Nephron progenitor cell (in vitro differentiated cells): ENCODE measurements around the gene DNAAF6.
"Not testable (repeated sequence)": the region's sequence is repeated elsewhere in the genome, so short reads cannot be mapped to it uniquely, and the experiment has no call there.

Source experiments
- DNase-seq: peaks from one replicate; pipeline ENCODE4 v3.0.0; 2021
- H3K27ac Mint-ChIP-seq: 2 replicates; pipeline ENCODE4 v1.8.0; 2021; ENCODE audit warnings: mild to moderate bottlenecking, moderate library complexity, mixed read lengths
- H3K27me3 Mint-ChIP-seq: 2 replicates; pipeline ENCODE4 v1.8.0; 2021; ENCODE audit warnings: mild to moderate bottlenecking, low read depth, mixed read lengths; ENCODE audit not compliant: poor library complexity
- H3K36me3 Mint-ChIP-seq: 2 replicates; pipeline ENCODE4 v1.8.0; 2021; ENCODE audit warnings: low read depth, mixed read lengths
- H3K4me1 Mint-ChIP-seq: 2 replicates; pipeline ENCODE4 v1.8.0; 2021; ENCODE audit warnings: mixed read lengths
- H3K4me3 Mint-ChIP-seq: 2 replicates; pipeline ENCODE4 v1.8.0; 2021; ENCODE audit warnings: mild to moderate bottlenecking, moderate library complexity, mixed read lengths
- H3K9me3 Mint-ChIP-seq: 2 replicates; pipeline ENCODE4 v1.8.0; 2021; ENCODE audit warnings: mild to moderate bottlenecking, moderate library complexity, mixed read lengths
- TF ChIP-seq, protein P1 (sequence below): fragments of 200-600 bp; sonication (generic); IDR thresholded peaks from 2 replicates; pipeline ENCODE4 v1.5.0; 2021; ENCODE audit warnings: antibody characterized with exemption

The DNAAF6 gene

DNA sequence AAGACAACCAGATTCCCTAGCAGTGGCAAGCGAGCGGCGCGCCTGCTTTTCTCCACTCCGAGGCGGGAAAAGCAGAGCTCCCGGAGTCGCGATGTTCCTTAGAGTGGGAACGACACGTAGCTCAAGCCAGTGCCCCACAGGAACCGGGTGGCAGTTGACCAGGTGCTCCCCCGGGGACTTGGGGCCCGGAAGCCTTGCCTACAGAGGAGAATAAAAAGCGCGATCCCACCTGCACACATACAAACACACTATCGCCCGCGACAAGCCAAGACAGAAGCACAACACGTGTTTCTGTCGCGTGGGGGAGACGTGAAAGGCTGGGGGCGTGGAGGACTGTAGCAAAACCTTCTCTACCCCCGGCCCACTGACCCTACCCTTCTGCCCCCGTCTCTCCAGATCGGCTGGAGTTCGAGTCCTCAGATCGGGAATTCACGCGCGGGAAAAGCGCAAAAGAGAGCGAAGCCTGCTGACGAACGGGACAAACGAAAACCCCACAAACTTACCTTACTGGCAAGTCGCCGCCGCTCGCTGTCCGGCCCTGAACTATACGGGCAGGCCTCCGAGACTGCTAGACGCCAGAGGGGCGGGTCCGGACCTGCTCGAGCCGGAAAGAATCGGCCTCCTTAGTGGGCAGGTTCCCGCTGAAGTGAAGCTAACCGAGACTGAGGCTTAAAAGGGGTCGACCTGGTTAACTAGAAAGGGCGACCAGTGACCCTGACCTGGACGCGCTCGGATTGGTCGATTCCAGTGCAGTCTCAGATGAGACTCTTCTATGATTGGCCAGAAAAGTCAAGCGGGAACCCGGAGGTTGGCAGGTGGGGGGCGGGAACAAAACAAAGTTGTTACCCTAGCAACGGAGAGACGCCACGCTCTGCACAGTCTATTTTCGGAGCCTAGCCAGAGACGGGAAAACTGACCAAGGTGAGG is at the start of gene DNAAF6, which contains the start of gene NUP62CL:
Gene DNAAF6, plus strand, starts transcription at position 842 of the 927 bp plus-strand sequence. CDS start 6,265 bp downstream, outside the sequence.
Gene NUP62CL, minus strand, starts transcription at position 664 of the 927 bp plus-strand sequence. CDS start 31,287 bp downstream, outside the sequence.
- H3K4me3 Mint-ChIP-seq = peak within 1 kb of the TSS; percentile 90
- DNase-seq = peak; percentile 82
- peaks cover 23% of the 10 kb centered on the region for H3K9me3 Mint-ChIP-seq
- TF ChIP-seq, protein P1, sequence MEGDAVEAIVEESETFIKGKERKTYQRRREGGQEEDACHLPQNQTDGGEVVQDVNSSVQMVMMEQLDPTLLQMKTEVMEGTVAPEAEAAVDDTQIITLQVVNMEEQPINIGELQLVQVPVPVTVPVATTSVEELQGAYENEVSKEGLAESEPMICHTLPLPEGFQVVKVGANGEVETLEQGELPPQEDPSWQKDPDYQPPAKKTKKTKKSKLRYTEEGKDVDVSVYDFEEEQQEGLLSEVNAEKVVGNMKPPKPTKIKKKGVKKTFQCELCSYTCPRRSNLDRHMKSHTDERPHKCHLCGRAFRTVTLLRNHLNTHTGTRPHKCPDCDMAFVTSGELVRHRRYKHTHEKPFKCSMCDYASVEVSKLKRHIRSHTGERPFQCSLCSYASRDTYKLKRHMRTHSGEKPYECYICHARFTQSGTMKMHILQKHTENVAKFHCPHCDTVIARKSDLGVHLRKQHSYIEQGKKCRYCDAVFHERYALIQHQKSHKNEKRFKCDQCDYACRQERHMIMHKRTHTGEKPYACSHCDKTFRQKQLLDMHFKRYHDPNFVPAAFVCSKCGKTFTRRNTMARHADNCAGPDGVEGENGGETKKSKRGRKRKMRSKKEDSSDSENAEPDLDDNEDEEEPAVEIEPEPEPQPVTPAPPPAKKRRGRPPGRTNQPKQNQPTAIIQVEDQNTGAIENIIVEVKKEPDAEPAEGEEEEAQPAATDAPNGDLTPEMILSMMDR = no peak
- peak within 1 kb of the TSS; percentile 97 for H3K27ac Mint-ChIP-seq
- H3K36me3 Mint-ChIP-seq = no peaks in the 10 kb centered on the region
- peaks cover 2% of the 10 kb centered on the region for H3K27me3 Mint-ChIP-seq
- H3K4me1 Mint-ChIP-seq = peaks cover 5% of the 10 kb centered on the region

DNA sequence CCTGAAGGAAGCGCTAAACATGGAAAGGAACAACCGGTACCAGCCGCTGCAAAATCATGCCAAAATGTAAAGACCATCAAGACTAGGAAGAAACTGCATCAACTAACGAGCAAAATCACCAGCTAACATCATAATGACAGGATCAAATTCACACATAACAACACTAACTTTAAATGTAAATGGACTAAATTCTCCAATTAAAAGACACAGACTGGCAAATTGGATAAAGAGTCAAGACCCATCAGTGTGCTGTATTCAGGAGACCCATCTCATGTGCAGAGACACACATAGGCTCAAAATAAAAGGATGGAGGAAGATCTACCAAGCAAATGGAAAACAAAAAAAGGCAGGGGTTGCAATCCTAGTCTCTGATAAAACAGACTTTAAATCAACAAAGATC is 48.8 kb upstream of the DNAAF6 start:
- Mint-ChIP-seq H3K9me3 (peaks cover 29% of the 10 kb centered on the region), H3K36me3 (peaks cover 13% of the 10 kb centered on the region)
- not testable (repeated sequence) for H3K4me1 Mint-ChIP-seq, H3K27ac Mint-ChIP-seq, H3K4me3 Mint-ChIP-seq, H3K27me3 Mint-ChIP-seq, DNase-seq

DNA sequence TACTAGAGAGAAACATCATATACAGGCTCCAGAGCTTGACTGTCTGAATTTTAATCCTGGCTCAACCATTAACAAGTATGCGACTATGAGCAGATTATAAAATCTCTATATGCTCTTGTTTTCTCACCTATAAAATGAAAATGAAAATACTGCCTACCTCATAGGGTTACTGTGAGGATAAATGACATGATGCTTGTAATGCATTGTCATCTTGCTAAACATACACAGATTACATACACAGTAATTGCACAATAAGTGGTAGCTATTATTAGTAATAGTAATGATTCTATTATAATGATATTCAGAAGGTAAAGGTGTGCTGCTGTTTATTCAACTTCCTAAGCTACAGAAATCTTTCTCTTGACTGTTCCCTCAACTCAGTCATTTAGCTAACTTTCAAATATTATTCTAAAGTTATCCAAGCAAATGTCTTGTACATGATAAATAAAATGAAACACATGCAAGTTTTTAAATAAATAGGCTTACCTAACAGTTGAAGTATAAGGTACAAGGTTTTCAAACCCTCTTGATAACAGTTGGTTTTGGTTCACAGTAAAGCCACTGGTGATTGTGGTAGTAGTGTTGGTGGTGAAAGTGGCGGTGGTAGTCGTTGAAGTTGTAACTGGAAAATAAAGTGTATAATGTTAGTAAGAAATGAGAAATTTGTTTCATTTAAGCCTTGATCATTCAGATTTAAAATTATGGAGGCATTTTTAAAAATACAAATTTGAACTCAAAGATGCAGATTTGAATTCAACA is 39.1 kb upstream of the DNAAF6 start:
- no peak overlapping the region for H3K4me3 Mint-ChIP-seq
- TF ChIP-seq, protein P1 = no peak
- H3K9me3 Mint-ChIP-seq = peaks cover 31% of the 10 kb centered on the region
- no peaks in the 10 kb centered on the region for H3K4me1 Mint-ChIP-seq
- H3K36me3 Mint-ChIP-seq = peaks cover 37% of the 10 kb centered on the region
- H3K27ac Mint-ChIP-seq = no peak overlapping the region
- H3K27me3 Mint-ChIP-seq = peaks cover 9% of the 10 kb centered on the region
- no peak for DNase-seq

DNA sequence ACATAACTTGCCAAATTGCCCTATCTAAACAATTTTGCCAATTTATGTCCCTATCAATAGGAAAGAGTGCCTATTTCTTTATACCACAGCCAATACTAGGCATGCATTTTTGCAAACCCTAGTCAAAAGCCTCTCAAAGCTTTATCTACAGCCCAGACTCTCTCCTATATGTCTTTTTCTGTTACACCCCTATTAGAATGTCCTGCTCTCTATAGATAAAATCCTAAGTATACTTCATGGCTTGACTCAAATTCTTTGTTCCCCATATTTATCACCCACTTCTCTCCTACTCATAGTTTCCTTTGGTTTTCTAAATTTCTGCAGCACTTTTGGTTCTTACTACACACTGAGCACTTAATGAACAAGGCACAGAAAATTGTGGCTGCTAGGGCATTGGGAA is 38.2 kb upstream of the DNAAF6 start:
- peaks cover 22% of the 10 kb centered on the region for H3K9me3 Mint-ChIP-seq
- H3K36me3 Mint-ChIP-seq = peaks cover 28% of the 10 kb centered on the region
- no peak for DNase-seq
- no peaks in the 10 kb centered on the region for H3K4me1 Mint-ChIP-seq
- peaks cover 4% of the 10 kb centered on the region for H3K27me3 Mint-ChIP-seq
- no peak overlapping the region for H3K4me3 Mint-ChIP-seq
- no peak overlapping the region for H3K27ac Mint-ChIP-seq
- TF ChIP-seq, protein P1 = no peak

DNA sequence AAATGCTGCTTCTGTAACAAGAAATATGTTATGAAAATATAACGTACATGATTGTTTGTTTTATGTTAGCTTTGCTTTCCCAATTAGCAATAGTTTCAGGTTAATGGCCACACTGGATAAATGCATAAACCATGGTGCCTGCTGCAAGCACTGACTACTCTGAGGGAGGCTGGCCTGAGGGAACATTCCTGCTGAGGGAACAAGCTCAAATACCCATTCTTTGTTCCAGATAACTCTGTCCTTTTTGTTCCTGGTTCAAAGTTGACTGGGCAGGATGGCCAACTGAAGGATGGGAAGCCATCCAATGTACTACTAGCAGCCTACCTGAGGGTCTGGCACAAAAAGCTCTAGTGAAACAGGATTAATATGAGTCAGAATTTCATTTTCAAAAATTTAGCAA is 37.7 kb upstream of the DNAAF6 start:
- Mint-ChIP-seq H3K27ac (no peak overlapping the region), H3K9me3 (peaks cover 18% of the 10 kb centered on the region)

More for the DNA sequence above, 37.7 kb upstream of the DNAAF6 start:
- DNase-seq = no peak
- no peaks in the 10 kb centered on the region for H3K27me3 Mint-ChIP-seq
- no peaks in the 10 kb centered on the region for H3K4me1 Mint-ChIP-seq
- peaks cover 24% of the 10 kb centered on the region for H3K36me3 Mint-ChIP-seq
- no peak overlapping the region for H3K4me3 Mint-ChIP-seq
- TF ChIP-seq, protein P1 = no peak
